WI38 (cell line): ENCODE measurements around the gene CADM1.

Experiments used
- H3K4me3 ChIP-seq: 2 replicates; pipeline ENCODE4 v1.5.1; 2011; ENCODE audit warnings: low read depth, mild to moderate bottlenecking, control low read depth, low read length
- TF ChIP-seq, protein P1 (sequence below): IDR thresholded peaks from 2 replicates; pipeline ENCODE4 v1.5.1; 2012; ENCODE audit warnings: low read depth, mild to moderate bottlenecking, control low read depth, low read length

CADM1 gene

DNA sequence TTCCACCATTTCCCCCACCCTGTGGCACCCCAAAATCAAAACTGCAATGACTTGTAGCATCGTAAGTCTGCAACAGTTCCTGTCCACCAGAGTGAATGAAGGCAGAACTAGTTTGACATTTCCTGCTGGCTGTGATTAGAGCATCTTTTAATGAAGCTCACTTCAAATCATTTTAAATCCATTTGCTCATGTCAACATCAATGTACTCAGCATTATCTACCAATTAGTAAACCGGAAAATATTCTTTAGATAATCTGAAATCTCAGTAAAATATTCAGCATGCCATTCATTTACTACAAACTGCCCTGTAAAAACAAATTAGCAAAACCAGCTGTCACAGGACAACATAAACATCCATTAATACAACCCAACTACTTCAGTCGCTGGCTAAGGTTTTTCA, 38.1 kb downstream of the CADM1 start:
- no peak overlapping the region for H3K4me3 ChIP-seq
- TF ChIP-seq, protein P1, sequence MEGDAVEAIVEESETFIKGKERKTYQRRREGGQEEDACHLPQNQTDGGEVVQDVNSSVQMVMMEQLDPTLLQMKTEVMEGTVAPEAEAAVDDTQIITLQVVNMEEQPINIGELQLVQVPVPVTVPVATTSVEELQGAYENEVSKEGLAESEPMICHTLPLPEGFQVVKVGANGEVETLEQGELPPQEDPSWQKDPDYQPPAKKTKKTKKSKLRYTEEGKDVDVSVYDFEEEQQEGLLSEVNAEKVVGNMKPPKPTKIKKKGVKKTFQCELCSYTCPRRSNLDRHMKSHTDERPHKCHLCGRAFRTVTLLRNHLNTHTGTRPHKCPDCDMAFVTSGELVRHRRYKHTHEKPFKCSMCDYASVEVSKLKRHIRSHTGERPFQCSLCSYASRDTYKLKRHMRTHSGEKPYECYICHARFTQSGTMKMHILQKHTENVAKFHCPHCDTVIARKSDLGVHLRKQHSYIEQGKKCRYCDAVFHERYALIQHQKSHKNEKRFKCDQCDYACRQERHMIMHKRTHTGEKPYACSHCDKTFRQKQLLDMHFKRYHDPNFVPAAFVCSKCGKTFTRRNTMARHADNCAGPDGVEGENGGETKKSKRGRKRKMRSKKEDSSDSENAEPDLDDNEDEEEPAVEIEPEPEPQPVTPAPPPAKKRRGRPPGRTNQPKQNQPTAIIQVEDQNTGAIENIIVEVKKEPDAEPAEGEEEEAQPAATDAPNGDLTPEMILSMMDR, result no peak

GRCh38 chr11:115464269-115464668, 39.9 kb downstream of the CADM1 start:
- TF ChIP-seq, protein P1, result no peak

GRCh38 chr11:115463606-115464005, 40.6 kb downstream of the CADM1 start:
- TF ChIP-seq, protein P1, result no peak

More at GRCh38 chr11:115464269-115464668, 39.9 kb downstream of the CADM1 start:
- H3K4me3 ChIP-seq, result no peak overlapping the region

DNA sequence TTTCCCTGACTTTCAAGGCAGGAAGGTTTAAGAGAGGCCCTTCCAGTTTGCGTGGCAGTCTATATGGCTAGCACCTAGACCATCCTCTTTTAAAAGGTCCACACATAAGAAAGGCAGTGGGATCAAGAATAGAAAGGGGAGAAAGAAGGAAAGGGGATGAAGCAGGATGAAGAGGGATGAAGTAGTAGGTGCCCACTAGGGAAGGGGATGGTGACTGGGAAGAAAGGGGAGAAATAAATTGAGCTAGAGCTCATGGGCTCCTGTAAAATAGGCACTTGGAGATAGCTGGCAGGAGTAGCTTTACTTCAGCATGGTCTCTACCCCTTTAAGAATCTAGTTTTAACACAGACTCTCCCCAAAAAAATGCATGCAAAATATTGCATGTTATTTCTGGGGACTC, 41.5 kb downstream of the CADM1 start:
- TF ChIP-seq, protein P1, result no peak
- H3K4me3 ChIP-seq, result no peak overlapping the region

More at GRCh38 chr11:115463606-115464005, 40.6 kb downstream of the CADM1 start:
- no peak overlapping the region for H3K4me3 ChIP-seq

GRCh38 chr11:115462004-115462541, 42.1 kb downstream of the CADM1 start:
- H3K4me3 ChIP-seq, result no peak overlapping the region
- TF ChIP-seq, protein P1, result no peak

DNA sequence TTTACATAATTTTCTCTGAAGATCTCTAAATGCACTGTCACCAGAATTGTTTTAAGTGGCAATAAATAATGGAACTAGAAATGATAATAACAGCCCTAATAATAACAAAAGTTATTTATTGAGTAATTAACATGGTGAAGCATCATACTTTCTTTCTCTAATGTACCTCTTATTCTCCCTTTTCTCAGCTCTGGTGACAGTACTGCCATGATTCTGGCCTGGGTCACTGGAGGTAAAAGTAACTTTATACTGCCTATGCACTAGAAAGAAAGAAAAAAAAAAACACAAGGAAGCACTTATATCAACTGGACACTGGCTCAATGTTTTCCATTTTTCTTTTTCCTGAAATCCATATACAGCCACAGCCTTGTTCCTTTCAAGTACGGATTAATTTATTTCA, 43.7 kb downstream of the CADM1 start:
- TF ChIP-seq, protein P1, result no peak

GRCh38 chr11:115459563-115459962, 44.7 kb downstream of the CADM1 start:
- no peak overlapping the region for H3K4me3 ChIP-seq
- TF ChIP-seq, protein P1, result no peak

More for the DNA sequence above, 43.7 kb downstream of the CADM1 start:
- no peak overlapping the region for H3K4me3 ChIP-seq
